ENCODE measurements around the gene EDIL3. TPM values are rescaled to one million over a fixed set of nuclear protein-coding genes. Genes with fewer than 3 reads are reported as not detected.
"Not testable (repeated sequence)": the region's sequence is repeated elsewhere in the genome, so short reads cannot be mapped to it uniquely, and the experiment has no call there.

Gene EDIL3
- total RNA-seq, 1 experiment from 2014 or later = 7.2 TPM

DNA sequence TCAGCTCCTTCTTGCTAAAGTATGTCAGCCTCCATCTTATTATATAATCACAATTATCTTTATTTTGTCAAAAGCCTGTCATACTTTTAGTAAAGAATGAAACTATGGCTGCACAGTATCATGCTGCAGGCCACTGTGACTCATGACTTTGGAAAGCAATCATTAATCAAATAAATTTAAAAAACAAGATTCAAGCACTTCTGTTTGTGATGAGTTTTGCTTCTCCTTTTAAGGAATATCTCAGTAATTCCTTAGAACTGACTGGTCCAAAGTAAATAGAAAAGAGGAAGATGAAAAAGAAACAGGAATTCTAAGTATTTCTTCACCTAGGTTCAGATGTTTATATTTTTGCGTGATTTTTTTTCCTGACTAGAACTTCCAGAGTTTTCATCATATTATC, 83.1 kb downstream of the EDIL3 start:
- no peaks in the 10 kb centered on the region for H3K79me2 ChIP-seq (ENCODE audit: low read depth)
- no peak overlapping the region; the same call in 1 of the 2 replicates for H2AFZ ChIP-seq
- TF ChIP-seq EZH2 (IDR thresholded peaks at IDR 0.05; ENCODE audit: low read depth) (no peak), CTCF (conservative IDR thresholded peaks at IDR 0.05) (no peak)
- no TSS peak for BruUV-seq (replicated peaks)
- intact Hi-C loops (cut with micrococcal nuclease; ENCODE audit: unreplicated experiment) = no loop called here
- H3K4me2 ChIP-seq = no peak overlapping the region
- no peak overlapping the region for H3K4me3 ChIP-seq
- peak in 1 of 2 experiments; percentile 44 for DNase-seq
- no peaks in the 10 kb centered on the region for H4K20me1 ChIP-seq (ENCODE audit: insufficient read depth)
- POLR2A ChIA-PET (ENCODE audit: unreplicated experiment) = no interaction called here
- H3K4me1 ChIP-seq (replicated peaks; ENCODE audit: insufficient read depth) = peaks cover 4% of the 10 kb centered on the region; the same call in 1 of the 2 replicates
- H3K9me3 ChIP-seq (ENCODE audit: insufficient read depth, low read depth) = no peaks in the 10 kb centered on the region
- no peaks in the 10 kb centered on the region for H3K9me2 ChIP-seq (ENCODE audit: insufficient read depth)
- H3F3A ChIP-seq (ENCODE audit: insufficient read depth, low read depth) = no peaks in the 10 kb centered on the region
- CTCF ChIA-PET = no interaction called here
- no peaks in the 10 kb centered on the region for H3K36me3 ChIP-seq (ENCODE audit: low read depth)
- no peaks in the 10 kb centered on the region for H3K27me3 ChIP-seq (ENCODE audit: insufficient read depth, low read depth)
- no peak overlapping the region for H3K27ac ChIP-seq

GRCh38 chr5:84299959-84300358, 84.7 kb downstream of the EDIL3 start:
- intact Hi-C loops (cut with micrococcal nuclease; ENCODE audit: unreplicated experiment) = no loop called here

DNA sequence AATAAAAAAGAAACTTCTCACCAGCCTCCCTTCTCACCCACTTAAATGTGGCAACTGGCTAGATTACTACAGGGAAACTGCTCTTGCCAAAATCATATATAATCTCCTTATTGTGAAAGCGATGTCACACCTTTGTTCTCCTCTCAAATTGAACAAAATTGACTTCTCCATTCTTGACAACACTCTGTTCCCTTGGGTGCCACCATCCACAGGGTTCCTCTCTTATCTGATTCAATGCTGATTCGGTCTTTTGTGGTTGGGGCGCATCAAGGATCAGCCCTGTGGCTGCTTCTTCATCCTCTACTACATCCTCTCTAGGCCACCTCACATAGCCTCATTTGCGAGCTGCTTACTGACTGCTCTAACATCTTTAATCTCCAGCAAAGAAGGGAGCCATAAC, 86.1 kb downstream of the EDIL3 start:
- Histone ChIP-seq H3K27me3 (ENCODE audit: insufficient read depth, low read depth) (no peaks in the 10 kb centered on the region), H3K9me2 (ENCODE audit: insufficient read depth) (no peaks in the 10 kb centered on the region), H4K20me1 (ENCODE audit: insufficient read depth) (no peaks in the 10 kb centered on the region), H3K9me3 (ENCODE audit: insufficient read depth, low read depth) (no peaks in the 10 kb centered on the region), H3K4me3 (no peak overlapping the region), H3K36me3 (ENCODE audit: low read depth) (no peaks in the 10 kb centered on the region), H2AFZ (no peak overlapping the region), H3F3A (ENCODE audit: insufficient read depth, low read depth) (no peaks in the 10 kb centered on the region), H3K4me2 (no peak overlapping the region), H3K4me1 (replicated peaks; ENCODE audit: insufficient read depth) (peaks cover 4% of the 10 kb centered on the region; the same call in 1 of the 2 replicates), H3K27ac (no peak overlapping the region), H3K79me2 (ENCODE audit: low read depth) (no peaks in the 10 kb centered on the region)
- ChIA-PET CTCF (no interaction called here), POLR2A (ENCODE audit: unreplicated experiment) (interaction anchor here (0.6 kb wide), 1 partner anchor 23 kb away, joined by 4 read pairs; no protein-coding TSS in a partner anchor)
- intact Hi-C loops (cut with micrococcal nuclease; ENCODE audit: unreplicated experiment) = no loop called here
- TF ChIP-seq CTCF (conservative IDR thresholded peaks at IDR 0.05) (no peak), EZH2 (IDR thresholded peaks at IDR 0.05; ENCODE audit: low read depth) (no peak)
- DNase-seq = no peak
- no TSS peak for BruUV-seq (replicated peaks)

More at GRCh38 chr5:84299959-84300358, 84.7 kb downstream of the EDIL3 start:
- no peak overlapping the region for H3K4me2 ChIP-seq
- no peak overlapping the region for H3K27ac ChIP-seq
- no peak for DNase-seq
- no peak overlapping the region for H3K4me3 ChIP-seq
- H3F3A ChIP-seq (ENCODE audit: insufficient read depth, low read depth) = no peaks in the 10 kb centered on the region
- POLR2A ChIA-PET (ENCODE audit: unreplicated experiment) = no interaction called here
- CTCF ChIA-PET = no interaction called here
- TF ChIP-seq CTCF (conservative IDR thresholded peaks at IDR 0.05) (no peak), EZH2 (IDR thresholded peaks at IDR 0.05; ENCODE audit: low read depth) (no peak)
- no TSS peak for BruUV-seq (replicated peaks)
- H3K79me2 ChIP-seq (ENCODE audit: low read depth) = no peaks in the 10 kb centered on the region
- H4K20me1 ChIP-seq (ENCODE audit: insufficient read depth) = no peaks in the 10 kb centered on the region
- peaks cover 4% of the 10 kb centered on the region; the same call in 1 of the 2 replicates for H3K4me1 ChIP-seq (replicated peaks; ENCODE audit: insufficient read depth)
- H3K36me3 ChIP-seq (ENCODE audit: low read depth) = no peaks in the 10 kb centered on the region
- H2AFZ ChIP-seq = no peak overlapping the region
- H3K9me2 ChIP-seq (ENCODE audit: insufficient read depth) = no peaks in the 10 kb centered on the region
- no peaks in the 10 kb centered on the region for H3K9me3 ChIP-seq (ENCODE audit: insufficient read depth, low read depth)
- no peaks in the 10 kb centered on the region for H3K27me3 ChIP-seq (ENCODE audit: insufficient read depth, low read depth)

DNA sequence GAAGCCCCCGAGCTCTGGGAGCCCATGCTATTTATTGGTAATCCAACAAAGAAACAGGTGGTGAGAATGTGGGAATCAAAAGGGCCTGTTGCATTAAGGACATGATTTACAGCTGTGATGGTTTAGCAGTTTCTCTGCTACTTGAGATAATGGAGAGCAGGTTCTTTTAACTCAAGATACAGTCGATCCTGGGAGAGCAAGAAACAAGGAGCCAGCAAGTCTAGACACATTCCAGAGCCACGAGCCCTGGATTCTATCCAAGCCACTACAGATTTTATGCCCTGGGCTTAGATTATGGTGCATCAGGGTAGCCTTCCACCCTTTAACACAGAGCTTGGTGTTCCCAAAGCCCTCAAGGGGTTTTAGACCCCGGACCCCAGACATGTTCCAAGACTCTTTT, 87.0 kb downstream of the EDIL3 start:
- H3K36me3 ChIP-seq (ENCODE audit: low read depth); CTCF ChIA-PET; DNase-seq; H3F3A ChIP-seq (ENCODE audit: insufficient read depth, low read depth); POLR2A ChIA-PET (ENCODE audit: unreplicated experiment); H3K9me2 ChIP-seq (ENCODE audit: insufficient read depth); H4K20me1 ChIP-seq (ENCODE audit: insufficient read depth); BruUV-seq (replicated peaks); H3K4me2 ChIP-seq; H3K9me3 ChIP-seq (ENCODE audit: insufficient read depth, low read depth); H3K4me1 ChIP-seq (replicated peaks; ENCODE audit: insufficient read depth); H3K27me3 ChIP-seq (ENCODE audit: insufficient read depth, low read depth); H3K27ac ChIP-seq; H2AFZ ChIP-seq; intact Hi-C loops (cut with micrococcal nuclease; ENCODE audit: unreplicated experiment); H3K79me2 ChIP-seq (ENCODE audit: low read depth); H3K4me3 ChIP-seq: not testable (repeated sequence)
